Left ventricle myocardium inferior (tissue), 1 donor: ENCODE measurements around the gene RPUSD4. TPM values are rescaled to one million over a fixed set of nuclear protein-coding genes. Genes with fewer than 3 reads are reported as not detected.

Experiments
- DNase-seq: peaks from one replicate; pipeline ENCODE4 v3.0.0-alpha.2; 2020
- H3K27ac ChIP-seq: fragments of 200-600 bp; replicated peaks from 2 replicates; pipeline ENCODE4 v1.8.0; 2021
- H3K27me3 ChIP-seq: fragments of 200-600 bp; 2 replicates; pipeline ENCODE4 v1.8.0; 2021; ENCODE audit warnings: low read depth
- H3K36me3 ChIP-seq: fragments of 200-600 bp; 2 replicates; pipeline ENCODE4 v1.8.0; 2021
- H3K4me1 ChIP-seq: fragments of 200-600 bp; 2 replicates; pipeline ENCODE4 v1.8.0; 2021
- H3K4me3 ChIP-seq: fragments of 200-600 bp; 2 replicates; pipeline ENCODE4 v1.8.0; 2021; ENCODE audit warnings: mild to moderate bottlenecking, moderate library complexity
- H3K9me3 ChIP-seq: fragments of 200-600 bp; replicated peaks from 2 replicates; pipeline ENCODE4 v1.8.0; 2021
- CTCF ChIP-seq: fragments of 200-600 bp; IDR thresholded peaks from 2 replicates; pipeline ENCODE4 v1.8.0; 2021; ENCODE audit warnings: antibody characterized with exemption, mild to moderate bottlenecking, borderline replicate concordance
- intact Hi-C: fragments of 100-400 bp; cut with micrococcal nuclease; formaldehyde crosslinking; loops from one replicate; pipeline ENCODE4 v1.11.0; 2022
- total RNA-seq: library from RNA; stranded (reverse); fragmentation: NEBNext Ultra II Directional; extraction: Animal tissue kit (Norgen Biotek cat#: 25700); gene quantifications from one replicate; pipeline ENCODE4 v1.2.1, GENCODE V29; 2021
- donor health status: DM: no; HTN: yes; CAD: no; lungs with severe emphysema.

Gene RPUSD4
- total RNA-seq, 1 donor from 2014 or later = 37.6 TPM

GRCh38 chr11:126152152-126152551 lies 59.3 kb downstream of the RPUSD4 start:
- H3K27me3 ChIP-seq = peaks cover 6% of the 10 kb centered on the region
- intact Hi-C loops = no loop called here
- no peak overlapping the region for H3K27ac ChIP-seq
- H3K4me3 ChIP-seq = no peak overlapping the region
- H3K36me3 ChIP-seq = no peaks in the 10 kb centered on the region
- no peaks in the 10 kb centered on the region for H3K4me1 ChIP-seq
- H3K9me3 ChIP-seq = peaks cover 14% of the 10 kb centered on the region
- no peak for TF ChIP-seq CTCF
- no peak for DNase-seq

Other genes with a start within 250 kb of the RPUSD4 start
- 9.9 TPM for gene CDON, start 148.8 kb downstream of the RPUSD4 start, total RNA-seq
- gene FAM118B, start 132 bp upstream of the RPUSD4 start, total RNA-seq = 26.7 TPM
- gene SRPRA, start 57.2 kb upstream of the RPUSD4 start, total RNA-seq = 64.2 TPM
- 27.7 TPM for gene FOXRED1, start 57.5 kb upstream of the RPUSD4 start, total RNA-seq
- gene TIRAP, start 71.4 kb upstream of the RPUSD4 start, total RNA-seq = 6.0 TPM
- 12.1 TPM for gene DCPS, start 92.4 kb upstream of the RPUSD4 start, total RNA-seq
- gene ST3GAL4, start 144.0 kb upstream of the RPUSD4 start, total RNA-seq = 61.7 TPM